ENCODE measurements around the gene FGD5.

FGD5 gene

DNA sequence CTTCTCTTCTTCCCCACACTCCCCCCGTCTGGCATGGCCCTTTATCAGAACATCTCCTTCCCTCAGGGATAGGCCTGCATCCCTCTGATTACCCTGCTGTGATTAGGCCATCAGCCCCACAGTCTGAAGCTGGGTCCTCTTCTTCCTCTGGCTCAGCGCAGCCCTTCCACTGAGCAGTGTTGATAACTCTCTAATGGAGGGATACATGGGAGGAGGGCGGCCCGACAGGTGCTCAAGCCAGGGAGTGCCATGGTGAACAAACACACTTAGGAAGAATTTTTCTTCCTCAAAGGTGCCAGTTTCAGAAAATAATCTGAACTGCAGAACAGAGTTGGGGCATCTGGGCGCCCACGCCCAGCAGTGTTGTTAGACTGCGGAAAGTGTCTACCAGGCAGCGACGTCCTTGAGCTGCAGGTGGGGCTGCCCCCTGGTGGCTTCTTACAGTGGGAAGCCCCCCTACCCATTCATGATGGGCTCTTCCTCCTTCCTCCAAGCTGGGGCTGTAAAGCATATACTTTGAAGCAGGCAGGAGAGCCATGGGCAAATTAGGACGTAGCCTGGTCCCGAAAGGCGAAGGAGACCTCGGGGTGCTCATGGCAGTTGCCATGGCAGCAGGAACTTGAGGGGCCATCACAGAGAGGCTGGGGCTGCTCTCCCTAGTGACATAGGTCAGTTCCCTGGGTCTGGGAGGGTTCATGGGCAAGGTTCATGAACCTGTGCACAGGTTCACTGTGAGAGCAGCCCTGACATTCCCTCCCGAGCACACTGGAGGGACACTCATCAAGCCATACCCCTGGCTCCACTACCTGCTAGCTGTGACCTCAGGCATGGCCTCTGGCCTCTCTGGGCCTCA is 95.4 kb downstream of the FGD5 start:
- no peak overlapping the region for H3K4me2 ChIP-seq (ENCODE audit: low read depth, low read length)
- H3K9me2 ChIP-seq (replicated peaks; ENCODE audit: insufficient read depth, low read length), result no peaks in the 10 kb centered on the region
- H3K79me2 ChIP-seq (ENCODE audit: low read length), result no peaks in the 10 kb centered on the region
- H4K20me1 ChIP-seq (ENCODE audit: insufficient read depth, low read length), result no peaks in the 10 kb centered on the region
- no peak overlapping the region for H2AFZ ChIP-seq (ENCODE audit: low read length)
- no peak overlapping the region for H3K27ac ChIP-seq (ENCODE audit: low read length)
- H3K36me3 ChIP-seq (replicated peaks; ENCODE audit: insufficient read depth, low read length), result no peaks in the 10 kb centered on the region
- no peaks in the 10 kb centered on the region for H3K9me3 ChIP-seq (replicated peaks; ENCODE audit: insufficient read depth, low read length)
- peaks cover 68% of the 10 kb centered on the region for H3K27me3 ChIP-seq (replicated peaks; ENCODE audit: insufficient read depth, low read length)
- H3K4me3 ChIP-seq (ENCODE audit: low read length), result no peak overlapping the region
- H3K9ac ChIP-seq (ENCODE audit: low read length), result no peak overlapping the region
- no peak for TF ChIP-seq EZH2 (optimal IDR thresholded peaks at IDR 0.05; ENCODE audit: low read depth, low read length)
- TF ChIP-seq EZH2phosphoT487 (IDR thresholded peaks at IDR 0.05; ENCODE audit: low read length), result no peak
- TF ChIP-seq, protein P1, sequence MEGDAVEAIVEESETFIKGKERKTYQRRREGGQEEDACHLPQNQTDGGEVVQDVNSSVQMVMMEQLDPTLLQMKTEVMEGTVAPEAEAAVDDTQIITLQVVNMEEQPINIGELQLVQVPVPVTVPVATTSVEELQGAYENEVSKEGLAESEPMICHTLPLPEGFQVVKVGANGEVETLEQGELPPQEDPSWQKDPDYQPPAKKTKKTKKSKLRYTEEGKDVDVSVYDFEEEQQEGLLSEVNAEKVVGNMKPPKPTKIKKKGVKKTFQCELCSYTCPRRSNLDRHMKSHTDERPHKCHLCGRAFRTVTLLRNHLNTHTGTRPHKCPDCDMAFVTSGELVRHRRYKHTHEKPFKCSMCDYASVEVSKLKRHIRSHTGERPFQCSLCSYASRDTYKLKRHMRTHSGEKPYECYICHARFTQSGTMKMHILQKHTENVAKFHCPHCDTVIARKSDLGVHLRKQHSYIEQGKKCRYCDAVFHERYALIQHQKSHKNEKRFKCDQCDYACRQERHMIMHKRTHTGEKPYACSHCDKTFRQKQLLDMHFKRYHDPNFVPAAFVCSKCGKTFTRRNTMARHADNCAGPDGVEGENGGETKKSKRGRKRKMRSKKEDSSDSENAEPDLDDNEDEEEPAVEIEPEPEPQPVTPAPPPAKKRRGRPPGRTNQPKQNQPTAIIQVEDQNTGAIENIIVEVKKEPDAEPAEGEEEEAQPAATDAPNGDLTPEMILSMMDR (IDR thresholded peaks at IDR 0.05; ENCODE audit: low read length), result no peak
- H3K4me1 ChIP-seq (ENCODE audit: low read length), result no peaks in the 10 kb centered on the region
- DNase-seq, result no peak
- no peaks in the 10 kb centered on the region for H3F3A ChIP-seq (ENCODE audit: insufficient read depth, low read length)

DNA sequence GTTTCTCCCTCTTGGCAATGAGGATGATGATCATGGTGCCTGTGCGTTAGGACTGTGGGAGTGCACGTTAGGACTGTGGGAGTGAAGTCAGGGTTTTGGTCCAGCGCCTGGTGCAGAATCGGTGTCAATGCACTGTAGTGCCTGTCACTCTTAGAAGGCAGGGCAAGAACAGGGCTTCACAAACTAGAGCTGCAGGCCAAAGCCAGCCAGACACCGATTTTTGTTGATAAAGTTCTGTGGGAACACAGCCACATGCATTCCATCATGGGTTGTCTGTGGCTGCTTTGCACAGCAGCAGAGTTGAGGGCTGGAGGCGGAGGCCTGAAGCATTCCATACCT is 96.0 kb downstream of the FGD5 start:
- H3K4me2 ChIP-seq (ENCODE audit: low read depth, low read length), result no peak overlapping the region
- no peaks in the 10 kb centered on the region for H3K79me2 ChIP-seq (ENCODE audit: low read length)

DNA sequence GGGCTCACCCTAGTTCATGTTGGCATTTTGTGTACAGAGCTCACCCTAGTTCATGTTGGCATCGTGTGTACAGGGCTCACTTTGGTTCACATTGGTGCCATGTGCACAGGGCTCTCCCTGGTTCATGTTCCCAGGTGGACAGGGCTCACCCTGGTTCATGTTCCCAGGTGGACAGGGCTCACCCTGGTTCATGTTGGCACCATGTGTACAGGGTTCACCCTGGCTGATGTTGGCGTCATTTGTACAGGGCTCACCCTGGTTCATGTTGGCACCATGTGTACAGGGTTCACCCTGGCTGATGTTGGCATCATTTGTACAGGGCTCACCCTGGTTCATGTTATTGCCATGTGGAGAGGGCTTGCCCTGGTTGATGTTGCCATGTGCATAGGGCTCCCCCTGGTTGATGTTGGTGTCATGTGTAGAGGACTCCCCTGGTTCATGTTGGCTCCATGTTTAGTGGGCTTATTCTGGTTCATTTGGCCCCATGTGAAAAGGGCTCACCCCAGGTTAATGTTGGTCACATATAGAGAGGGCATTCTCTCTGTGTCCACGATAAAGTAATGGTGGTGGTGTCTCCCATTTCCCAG is 97.0 kb downstream of the FGD5 start:
- Histone ChIP-seq H3K79me2 (ENCODE audit: low read length) (no peaks in the 10 kb centered on the region), H3K36me3 (replicated peaks; ENCODE audit: insufficient read depth, low read length) (no peaks in the 10 kb centered on the region), H3K4me3 (ENCODE audit: low read length) (no peak overlapping the region), H3K9me2 (replicated peaks; ENCODE audit: insufficient read depth, low read length) (no peaks in the 10 kb centered on the region), H4K20me1 (ENCODE audit: insufficient read depth, low read length) (no peaks in the 10 kb centered on the region), H3K27ac (ENCODE audit: low read length) (no peak overlapping the region), H3K27me3 (replicated peaks; ENCODE audit: insufficient read depth, low read length) (peaks cover 61% of the 10 kb centered on the region), H3F3A (ENCODE audit: insufficient read depth, low read length) (no peaks in the 10 kb centered on the region), H2AFZ (ENCODE audit: low read length) (no peak overlapping the region), H3K9ac (ENCODE audit: low read length) (no peak overlapping the region), H3K4me1 (ENCODE audit: low read length) (no peaks in the 10 kb centered on the region), H3K9me3 (replicated peaks; ENCODE audit: insufficient read depth, low read length) (no peaks in the 10 kb centered on the region), H3K4me2 (ENCODE audit: low read depth, low read length) (no peak overlapping the region)
- no peak for DNase-seq
- no peak for TF ChIP-seq EZH2 (optimal IDR thresholded peaks at IDR 0.05; ENCODE audit: low read depth, low read length)
- TF ChIP-seq EZH2phosphoT487 (IDR thresholded peaks at IDR 0.05; ENCODE audit: low read length), result no peak
- TF ChIP-seq, protein P1 (IDR thresholded peaks at IDR 0.05; ENCODE audit: low read length), result no peak

More for the DNA sequence above, 96.0 kb downstream of the FGD5 start:
- H3K27ac ChIP-seq (ENCODE audit: low read length), result no peak overlapping the region
- no peak for DNase-seq
- no peak overlapping the region for H3K4me3 ChIP-seq (ENCODE audit: low read length)
- no peaks in the 10 kb centered on the region for H4K20me1 ChIP-seq (ENCODE audit: insufficient read depth, low read length)
- H3K9ac ChIP-seq (ENCODE audit: low read length), result no peak overlapping the region
- no peaks in the 10 kb centered on the region for H3F3A ChIP-seq (ENCODE audit: insufficient read depth, low read length)
- no peaks in the 10 kb centered on the region for H3K4me1 ChIP-seq (ENCODE audit: low read length)
- TF ChIP-seq EZH2phosphoT487 (IDR thresholded peaks at IDR 0.05; ENCODE audit: low read length) (no peak), EZH2 (optimal IDR thresholded peaks at IDR 0.05; ENCODE audit: low read depth, low read length) (no peak)
- TF ChIP-seq, protein P1 (IDR thresholded peaks at IDR 0.05; ENCODE audit: low read length), result no peak
- H3K27me3 ChIP-seq (replicated peaks; ENCODE audit: insufficient read depth, low read length), result peaks cover 68% of the 10 kb centered on the region
- no peaks in the 10 kb centered on the region for H3K36me3 ChIP-seq (replicated peaks; ENCODE audit: insufficient read depth, low read length)
- no peaks in the 10 kb centered on the region for H3K9me2 ChIP-seq (replicated peaks; ENCODE audit: insufficient read depth, low read length)
- no peaks in the 10 kb centered on the region for H3K9me3 ChIP-seq (replicated peaks; ENCODE audit: insufficient read depth, low read length)
- H2AFZ ChIP-seq (ENCODE audit: low read length), result no peak overlapping the region
